ENCODE measurements around the gene PPP2R2B.

The PPP2R2B gene

DNA sequence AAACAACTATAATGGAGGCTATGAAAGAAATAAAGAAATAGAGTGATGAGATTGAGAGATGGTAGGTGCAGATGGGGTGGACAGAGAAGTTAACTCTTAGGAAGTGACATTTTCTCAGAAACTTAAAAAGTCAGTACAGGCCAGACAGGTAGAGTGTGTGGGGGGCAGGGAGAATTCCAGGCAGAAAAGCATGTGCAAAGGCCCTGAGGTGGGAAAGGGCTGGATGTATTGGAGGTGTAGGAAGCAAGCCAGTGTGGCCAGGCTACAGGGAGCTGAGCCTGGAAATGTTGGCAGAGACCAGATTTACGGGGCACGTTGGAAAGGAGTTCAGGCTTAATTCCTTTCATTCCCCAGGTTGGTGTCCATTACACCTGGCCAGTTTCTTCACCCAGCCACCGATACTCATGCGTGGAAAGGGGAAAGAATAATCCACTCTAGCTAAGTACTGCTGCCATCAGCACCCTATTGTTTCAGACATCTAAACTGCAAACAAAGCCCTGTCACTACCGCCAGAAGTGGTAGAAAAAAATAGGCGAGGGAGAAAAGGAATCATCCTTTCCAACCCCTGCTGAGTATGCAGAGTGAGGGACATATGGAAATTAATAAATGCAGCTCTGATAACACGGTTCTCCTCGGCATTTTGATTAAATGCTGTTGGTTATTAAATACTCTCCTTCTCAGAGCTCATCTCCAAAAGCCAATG lies 245.8 kb downstream of the PPP2R2B start:
- no peak for TF ChIP-seq GLIS3 (CRISPR knock-in tag; IDR thresholded peaks at IDR 0.05)
- no peak for TF ChIP-seq PPARA (CRISPR knock-in tag; IDR thresholded peaks at IDR 0.05; ENCODE audit: borderline replicate concordance)
- TF ChIP-seq ZNF70 (CRISPR knock-in tag; IDR thresholded peaks at IDR 0.05): no peak
- no peak for TF ChIP-seq RARB (CRISPR knock-in tag; IDR thresholded peaks at IDR 0.05)
- TF ChIP-seq ESRRG (CRISPR knock-in tag; IDR thresholded peaks at IDR 0.05): no peak
- no peak for TF ChIP-seq SNAI2 (CRISPR knock-in tag; IDR thresholded peaks at IDR 0.05)
- no peak for TF ChIP-seq ISL1 (CRISPR knock-in tag; IDR thresholded peaks at IDR 0.05)
- TF ChIP-seq ZFP30 (CRISPR knock-in tag; IDR thresholded peaks at IDR 0.05): no peak
- TF ChIP-seq, protein P1, sequence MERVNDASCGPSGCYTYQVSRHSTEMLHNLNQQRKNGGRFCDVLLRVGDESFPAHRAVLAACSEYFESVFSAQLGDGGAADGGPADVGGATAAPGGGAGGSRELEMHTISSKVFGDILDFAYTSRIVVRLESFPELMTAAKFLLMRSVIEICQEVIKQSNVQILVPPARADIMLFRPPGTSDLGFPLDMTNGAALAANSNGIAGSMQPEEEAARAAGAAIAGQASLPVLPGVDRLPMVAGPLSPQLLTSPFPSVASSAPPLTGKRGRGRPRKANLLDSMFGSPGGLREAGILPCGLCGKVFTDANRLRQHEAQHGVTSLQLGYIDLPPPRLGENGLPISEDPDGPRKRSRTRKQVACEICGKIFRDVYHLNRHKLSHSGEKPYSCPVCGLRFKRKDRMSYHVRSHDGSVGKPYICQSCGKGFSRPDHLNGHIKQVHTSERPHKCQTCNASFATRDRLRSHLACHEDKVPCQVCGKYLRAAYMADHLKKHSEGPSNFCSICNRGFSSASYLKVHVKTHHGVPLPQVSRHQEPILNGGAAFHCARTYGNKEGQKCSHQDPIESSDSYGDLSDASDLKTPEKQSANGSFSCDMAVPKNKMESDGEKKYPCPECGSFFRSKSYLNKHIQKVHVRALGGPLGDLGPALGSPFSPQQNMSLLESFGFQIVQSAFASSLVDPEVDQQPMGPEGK (CRISPR knock-in tag; IDR thresholded peaks at IDR 0.05; ENCODE audit: borderline replicate concordance): no peak
- TF ChIP-seq TOX (CRISPR knock-in tag; IDR thresholded peaks at IDR 0.05; ENCODE audit: borderline replicate concordance): no peak
- no peak for TF ChIP-seq CSDC2 (CRISPR knock-in tag; IDR thresholded peaks at IDR 0.05)
- TF ChIP-seq ARNTL (CRISPR knock-in tag; IDR thresholded peaks at IDR 0.05; ENCODE audit: borderline replicate concordance, low read depth): no peak
- no peak for TF ChIP-seq TCF4 (CRISPR knock-in tag; IDR thresholded peaks at IDR 0.05; ENCODE audit: borderline replicate concordance)
- no peak for TF ChIP-seq ZFP3 (CRISPR knock-in tag; IDR thresholded peaks at IDR 0.05)
- TF ChIP-seq, protein P2, sequence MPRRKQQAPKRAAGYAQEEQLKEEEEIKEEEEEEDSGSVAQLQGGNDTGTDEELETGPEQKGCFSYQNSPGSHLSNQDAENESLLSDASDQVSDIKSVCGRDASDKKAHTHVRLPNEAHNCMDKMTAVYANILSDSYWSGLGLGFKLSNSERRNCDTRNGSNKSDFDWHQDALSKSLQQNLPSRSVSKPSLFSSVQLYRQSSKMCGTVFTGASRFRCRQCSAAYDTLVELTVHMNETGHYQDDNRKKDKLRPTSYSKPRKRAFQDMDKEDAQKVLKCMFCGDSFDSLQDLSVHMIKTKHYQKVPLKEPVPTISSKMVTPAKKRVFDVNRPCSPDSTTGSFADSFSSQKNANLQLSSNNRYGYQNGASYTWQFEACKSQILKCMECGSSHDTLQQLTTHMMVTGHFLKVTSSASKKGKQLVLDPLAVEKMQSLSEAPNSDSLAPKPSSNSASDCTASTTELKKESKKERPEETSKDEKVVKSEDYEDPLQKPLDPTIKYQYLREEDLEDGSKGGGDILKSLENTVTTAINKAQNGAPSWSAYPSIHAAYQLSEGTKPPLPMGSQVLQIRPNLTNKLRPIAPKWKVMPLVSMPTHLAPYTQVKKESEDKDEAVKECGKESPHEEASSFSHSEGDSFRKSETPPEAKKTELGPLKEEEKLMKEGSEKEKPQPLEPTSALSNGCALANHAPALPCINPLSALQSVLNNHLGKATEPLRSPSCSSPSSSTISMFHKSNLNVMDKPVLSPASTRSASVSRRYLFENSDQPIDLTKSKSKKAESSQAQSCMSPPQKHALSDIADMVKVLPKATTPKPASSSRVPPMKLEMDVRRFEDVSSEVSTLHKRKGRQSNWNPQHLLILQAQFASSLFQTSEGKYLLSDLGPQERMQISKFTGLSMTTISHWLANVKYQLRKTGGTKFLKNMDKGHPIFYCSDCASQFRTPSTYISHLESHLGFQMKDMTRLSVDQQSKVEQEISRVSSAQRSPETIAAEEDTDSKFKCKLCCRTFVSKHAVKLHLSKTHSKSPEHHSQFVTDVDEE (CRISPR knock-in tag; IDR thresholded peaks at IDR 0.05): no peak
- ATAC-seq: no peak

DNA sequence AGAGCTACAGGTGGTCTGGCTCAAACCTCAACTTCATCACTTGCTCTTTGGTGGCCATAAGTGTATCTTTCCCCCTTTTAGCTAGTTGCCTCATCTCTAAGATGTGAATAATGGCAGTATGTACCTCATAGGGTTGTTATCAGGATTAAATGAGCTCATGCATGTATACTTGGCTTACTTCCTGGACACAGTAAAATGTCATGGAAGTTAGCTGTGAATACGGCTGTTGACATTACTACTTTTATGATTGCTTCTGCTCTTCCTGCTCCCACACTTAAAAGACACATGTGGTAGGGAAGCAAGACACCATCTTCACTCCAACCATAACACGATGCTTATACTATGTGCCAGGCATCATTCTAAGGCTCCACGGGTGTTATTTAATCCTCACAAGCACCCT lies 248.1 kb downstream of the PPP2R2B start:
- ATAC-seq: no peak
- TF ChIP-seq RARB (CRISPR knock-in tag; IDR thresholded peaks at IDR 0.05) (no peak), CSDC2 (CRISPR knock-in tag; IDR thresholded peaks at IDR 0.05) (no peak), ISL1 (CRISPR knock-in tag; IDR thresholded peaks at IDR 0.05) (no peak), OSR1 (CRISPR knock-in tag; IDR thresholded peaks at IDR 0.05) (no peak), GLIS3 (CRISPR knock-in tag; IDR thresholded peaks at IDR 0.05) (no peak), ARNTL (CRISPR knock-in tag; IDR thresholded peaks at IDR 0.05; ENCODE audit: borderline replicate concordance, low read depth) (no peak), TOX (CRISPR knock-in tag; IDR thresholded peaks at IDR 0.05; ENCODE audit: borderline replicate concordance) (no peak), ZNF8 (CRISPR knock-in tag; IDR thresholded peaks at IDR 0.05) (no peak)
- TF ChIP-seq, protein P3, sequence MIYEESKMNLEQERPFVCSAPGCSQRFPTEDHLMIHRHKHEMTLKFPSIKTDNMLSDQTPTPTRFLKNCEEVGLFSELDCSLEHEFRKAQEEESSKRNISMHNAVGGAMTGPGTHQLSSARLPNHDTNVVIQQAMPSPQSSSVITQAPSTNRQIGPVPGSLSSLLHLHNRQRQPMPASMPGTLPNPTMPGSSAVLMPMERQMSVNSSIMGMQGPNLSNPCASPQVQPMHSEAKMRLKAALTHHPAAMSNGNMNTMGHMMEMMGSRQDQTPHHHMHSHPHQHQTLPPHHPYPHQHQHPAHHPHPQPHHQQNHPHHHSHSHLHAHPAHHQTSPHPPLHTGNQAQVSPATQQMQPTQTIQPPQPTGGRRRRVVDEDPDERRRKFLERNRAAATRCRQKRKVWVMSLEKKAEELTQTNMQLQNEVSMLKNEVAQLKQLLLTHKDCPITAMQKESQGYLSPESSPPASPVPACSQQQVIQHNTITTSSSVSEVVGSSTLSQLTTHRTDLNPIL (CRISPR knock-in tag; IDR thresholded peaks at IDR 0.05; ENCODE audit: low read depth): no peak
- TF ChIP-seq, protein P4, sequence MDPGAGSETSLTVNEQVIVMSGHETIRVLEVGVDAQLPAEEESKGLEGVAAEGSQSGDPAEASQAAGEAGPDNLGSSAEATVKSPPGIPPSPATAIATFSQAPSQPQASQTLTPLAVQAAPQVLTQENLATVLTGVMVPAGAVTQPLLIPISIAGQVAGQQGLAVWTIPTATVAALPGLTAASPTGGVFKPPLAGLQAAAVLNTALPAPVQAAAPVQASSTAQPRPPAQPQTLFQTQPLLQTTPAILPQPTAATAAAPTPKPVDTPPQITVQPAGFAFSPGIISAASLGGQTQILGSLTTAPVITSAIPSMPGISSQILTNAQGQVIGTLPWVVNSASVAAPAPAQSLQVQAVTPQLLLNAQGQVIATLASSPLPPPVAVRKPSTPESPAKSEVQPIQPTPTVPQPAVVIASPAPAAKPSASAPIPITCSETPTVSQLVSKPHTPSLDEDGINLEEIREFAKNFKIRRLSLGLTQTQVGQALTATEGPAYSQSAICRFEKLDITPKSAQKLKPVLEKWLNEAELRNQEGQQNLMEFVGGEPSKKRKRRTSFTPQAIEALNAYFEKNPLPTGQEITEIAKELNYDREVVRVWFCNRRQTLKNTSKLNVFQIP (CRISPR knock-in tag; IDR thresholded peaks at IDR 0.05; ENCODE audit: borderline replicate concordance, low read depth): no peak

DNA sequence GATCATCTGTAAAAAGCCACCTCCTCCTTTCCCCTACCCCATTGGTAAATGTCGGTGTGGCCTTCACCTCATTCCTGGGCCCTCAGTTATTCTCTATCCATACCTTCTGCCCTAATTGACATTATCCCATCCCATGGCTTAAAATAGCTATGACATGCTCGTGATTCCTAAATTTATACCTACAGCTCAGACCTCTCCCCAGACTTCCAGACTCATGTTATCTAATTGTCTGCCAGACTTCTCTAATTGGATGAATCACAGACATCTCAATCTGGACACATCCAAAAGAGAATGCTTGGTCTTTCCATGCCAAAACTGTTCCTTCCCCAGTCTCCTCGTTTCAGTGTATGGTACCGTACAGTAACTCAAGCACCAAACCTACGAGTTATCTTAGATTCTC lies 249.6 kb downstream of the PPP2R2B start:
- peak; percentile 56 for ATAC-seq
- TF ChIP-seq SNAI2 (CRISPR knock-in tag; IDR thresholded peaks at IDR 0.05) (peak; percentile 34; the same call in 1 of the 2 replicates), TCF4 (CRISPR knock-in tag; IDR thresholded peaks at IDR 0.05; ENCODE audit: borderline replicate concordance) (no peak), ISL1 (CRISPR knock-in tag; IDR thresholded peaks at IDR 0.05) (peak; percentile 79), ZNF565 (CRISPR knock-in tag; conservative IDR thresholded peaks at IDR 0.05; ENCODE audit: low read depth) (no peak)
- TF ChIP-seq, protein P2 (CRISPR knock-in tag; IDR thresholded peaks at IDR 0.05): peak; percentile 46; the same call in 1 of the 2 replicates
- TF ChIP-seq, protein P5, sequence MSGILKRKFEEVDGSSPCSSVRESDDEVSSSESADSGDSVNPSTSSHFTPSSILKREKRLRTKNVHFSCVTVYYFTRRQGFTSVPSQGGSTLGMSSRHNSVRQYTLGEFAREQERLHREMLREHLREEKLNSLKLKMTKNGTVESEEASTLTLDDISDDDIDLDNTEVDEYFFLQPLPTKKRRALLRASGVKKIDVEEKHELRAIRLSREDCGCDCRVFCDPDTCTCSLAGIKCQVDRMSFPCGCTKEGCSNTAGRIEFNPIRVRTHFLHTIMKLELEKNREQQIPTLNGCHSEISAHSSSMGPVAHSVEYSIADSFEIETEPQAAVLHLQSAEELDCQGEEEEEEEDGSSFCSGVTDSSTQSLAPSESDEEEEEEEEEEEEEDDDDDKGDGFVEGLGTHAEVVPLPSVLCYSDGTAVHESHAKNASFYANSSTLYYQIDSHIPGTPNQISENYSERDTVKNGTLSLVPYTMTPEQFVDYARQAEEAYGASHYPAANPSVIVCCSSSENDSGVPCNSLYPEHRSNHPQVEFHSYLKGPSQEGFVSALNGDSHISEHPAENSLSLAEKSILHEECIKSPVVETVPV (CRISPR knock-in tag; IDR thresholded peaks at IDR 0.05): no peak
- TF ChIP-seq, protein P1 (CRISPR knock-in tag; IDR thresholded peaks at IDR 0.05; ENCODE audit: borderline replicate concordance): no peak

Data from SK-N-SH treated with all-trans-retinoic acid at 6 μM for 48 hours (cell line).